Activated T-helper 1 cell treated with Interleukin-2 at 50 U/mL for 16 hours (primary cell): ENCODE data around the gene SLC24A1.

Experiments used
- DNase-seq: peaks from one replicate; pipeline ENCODE4 v3.0.0-alpha.2; 2020; ENCODE audit warnings: low read depth

The SLC24A1 gene

DNA sequence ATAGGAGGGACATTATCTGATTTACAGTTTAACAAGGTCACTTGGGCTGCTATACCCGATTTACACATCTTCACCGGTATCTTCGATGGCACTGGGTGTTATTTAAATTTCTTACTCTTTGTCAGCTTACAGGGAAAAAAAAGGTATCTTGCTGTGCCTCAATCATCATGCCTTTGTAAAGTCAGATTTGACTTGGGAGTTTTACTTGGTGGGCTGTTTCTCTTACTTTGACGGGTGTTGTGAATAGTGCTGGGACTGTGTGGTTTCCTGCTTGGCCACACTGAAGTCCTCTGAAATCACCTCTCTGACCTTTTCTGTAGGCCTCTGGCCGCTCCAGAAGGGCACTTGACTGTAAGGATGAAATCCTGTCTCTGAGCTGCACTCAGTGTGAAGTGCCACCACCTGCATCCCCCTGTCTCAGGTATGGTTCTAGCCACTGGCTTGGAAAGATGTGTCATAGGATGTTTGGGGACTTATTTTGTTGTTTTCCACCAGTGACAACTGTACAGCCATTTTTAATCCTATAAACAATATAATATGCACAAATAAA lies 3.1 kb upstream of the SLC24A1 start:
- DNase-seq = no peak

GRCh38 chr15:65619626-65620290 lies 2.0 kb upstream of the SLC24A1 start:
- DNase-seq = no peak

- DNase-seq = no peak
Observed at GRCh38 chr15:65620833-65621232, 905 bp upstream of the SLC24A1 start.

DNA sequence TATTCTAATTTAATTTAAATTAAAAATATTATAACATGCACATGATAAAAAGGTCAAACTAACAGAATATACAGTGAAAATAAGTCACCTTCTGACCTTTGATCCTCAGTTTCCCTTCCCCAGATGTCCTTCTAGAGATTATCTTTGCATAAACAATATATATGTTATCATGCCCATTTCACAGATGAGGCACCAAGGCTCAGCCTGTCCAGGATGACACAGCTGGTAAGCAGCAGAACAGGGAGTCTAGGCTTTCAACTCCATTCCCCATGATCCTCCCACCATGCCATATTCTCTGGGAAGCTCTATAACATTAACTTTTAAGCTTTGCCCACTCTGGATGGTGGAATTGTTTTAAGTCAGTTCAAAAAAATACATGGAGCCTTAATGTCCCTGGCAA lies 1.4 kb downstream of the SLC24A1 start:
- no peak for DNase-seq

- no peak for DNase-seq
Observed at GRCh38 chr15:65626856-65627255, 5.1 kb downstream of the SLC24A1 start.

GRCh38 chr15:65629548-65629947 lies 7.8 kb downstream of the SLC24A1 start:
- DNase-seq = no peak

GRCh38 chr15:65630760-65631159 lies 9.0 kb downstream of the SLC24A1 start:
- no peak for DNase-seq

DNA sequence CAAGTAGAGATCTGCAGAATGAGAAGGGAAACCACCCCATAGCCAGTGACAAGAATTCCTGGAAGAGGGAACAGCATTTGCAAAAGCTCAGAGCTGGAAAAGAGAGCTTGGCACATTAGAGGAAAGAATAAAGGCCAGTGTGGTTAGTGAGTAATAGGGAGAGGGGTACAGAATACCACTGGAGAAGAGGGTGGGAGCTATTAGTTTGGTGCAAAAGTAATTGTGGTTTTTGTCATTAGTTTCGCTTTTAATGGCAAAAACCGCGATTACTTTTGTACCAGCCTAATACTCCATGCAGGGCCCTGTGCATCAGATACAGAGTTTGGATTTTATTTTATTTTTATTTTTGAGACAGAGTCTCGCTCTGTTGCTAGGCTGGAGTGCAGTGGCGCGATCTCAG lies 9.8 kb downstream of the SLC24A1 start:
- no peak for DNase-seq

GRCh38 chr15:65632780-65633375 lies 11.1 kb downstream of the SLC24A1 start:
- no peak for DNase-seq

GRCh38 chr15:65633752-65634151 lies 12.0 kb downstream of the SLC24A1 start:
- DNase-seq = no peak

DNA sequence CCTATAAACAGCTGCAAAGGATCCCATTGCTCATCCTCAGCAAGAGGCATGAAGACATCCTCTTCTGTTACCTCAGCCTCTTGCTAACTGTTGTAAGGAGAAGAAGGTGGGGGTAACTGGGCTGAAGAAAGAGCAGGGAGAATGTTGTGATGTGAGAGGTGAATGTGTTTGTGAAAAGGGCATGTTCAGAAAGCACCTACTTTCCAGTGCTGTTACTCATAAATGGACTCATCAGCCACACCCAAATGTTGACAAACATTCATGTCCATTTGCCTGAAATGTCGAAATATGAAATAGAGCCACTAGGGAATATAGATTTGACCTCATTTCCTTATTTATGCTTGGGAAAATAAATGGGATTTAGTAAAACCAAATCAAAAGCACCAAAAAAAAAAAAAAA lies 12.6 kb downstream of the SLC24A1 start:
- no peak for DNase-seq

DNA sequence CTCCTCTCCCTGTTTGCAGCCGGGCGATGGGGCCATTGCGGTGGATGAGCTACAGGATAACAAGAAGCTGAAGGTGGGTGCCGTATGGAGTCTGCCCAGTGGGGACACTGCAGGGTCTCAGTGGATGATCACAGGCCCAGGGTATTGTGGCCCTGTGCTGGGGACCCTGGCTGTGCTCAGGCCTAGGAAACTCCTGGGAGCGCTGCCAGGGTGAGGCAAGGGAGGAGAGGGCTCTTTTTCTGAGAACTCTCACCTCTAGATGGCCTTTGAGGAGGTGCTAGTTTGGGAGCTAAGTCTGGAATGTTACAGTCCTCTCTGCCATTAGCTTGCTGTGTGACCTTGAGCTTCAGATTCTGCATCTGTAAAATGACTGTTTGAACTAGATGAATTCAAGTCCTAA lies 16.4 kb downstream of the SLC24A1 start:
- DNase-seq = no peak

GRCh38 chr15:65638681-65639089 lies 16.9 kb downstream of the SLC24A1 start:
- DNase-seq = no peak

DNA sequence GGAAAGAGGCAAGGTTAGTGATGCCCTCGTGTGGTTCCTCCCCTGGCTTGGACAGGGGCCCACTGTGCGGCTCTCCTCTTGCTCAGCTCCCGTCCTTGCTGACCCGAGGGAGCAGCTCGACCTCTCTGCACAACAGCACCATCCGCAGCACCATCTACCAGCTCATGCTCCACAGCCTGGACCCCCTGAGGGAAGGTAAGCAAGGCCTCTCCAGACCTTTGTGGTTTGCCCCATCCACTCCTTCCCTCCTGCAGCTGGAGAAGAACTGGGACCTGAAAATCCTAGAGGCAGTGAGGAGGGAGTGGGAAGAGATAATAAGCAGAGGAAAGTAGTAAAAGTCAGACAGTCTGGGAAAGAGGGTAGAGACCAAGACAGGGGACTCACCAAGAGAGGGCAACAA lies 17.8 kb downstream of the SLC24A1 start:
- DNase-seq = no peak

- DNase-seq = no peak
Observed at GRCh38 chr15:65641768-65642475, 20.2 kb downstream of the SLC24A1 start.

GRCh38 chr15:65642594-65642993 lies 20.9 kb downstream of the SLC24A1 start:
- DNase-seq = no peak

DNA sequence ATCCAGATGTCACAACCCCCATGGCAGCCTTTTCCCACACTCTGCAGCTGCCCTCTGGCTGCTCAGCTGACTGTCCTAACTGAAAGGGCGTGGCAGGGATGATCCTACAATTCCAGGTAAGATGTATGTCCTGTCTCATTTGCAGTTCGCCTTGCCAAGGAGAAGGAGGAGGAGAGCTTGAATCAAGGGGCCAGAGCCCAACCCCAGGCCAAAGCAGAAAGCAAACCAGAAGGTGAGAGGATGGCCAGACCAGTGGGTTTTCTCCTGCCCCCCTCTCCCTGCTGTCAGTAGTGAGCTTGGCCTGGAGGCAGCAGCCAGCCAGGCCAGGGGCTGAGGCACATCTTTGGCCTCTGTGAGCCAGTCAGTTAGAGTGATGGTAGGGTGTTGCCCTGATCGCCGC lies 22.5 kb downstream of the SLC24A1 start:
- DNase-seq = no peak

DNA sequence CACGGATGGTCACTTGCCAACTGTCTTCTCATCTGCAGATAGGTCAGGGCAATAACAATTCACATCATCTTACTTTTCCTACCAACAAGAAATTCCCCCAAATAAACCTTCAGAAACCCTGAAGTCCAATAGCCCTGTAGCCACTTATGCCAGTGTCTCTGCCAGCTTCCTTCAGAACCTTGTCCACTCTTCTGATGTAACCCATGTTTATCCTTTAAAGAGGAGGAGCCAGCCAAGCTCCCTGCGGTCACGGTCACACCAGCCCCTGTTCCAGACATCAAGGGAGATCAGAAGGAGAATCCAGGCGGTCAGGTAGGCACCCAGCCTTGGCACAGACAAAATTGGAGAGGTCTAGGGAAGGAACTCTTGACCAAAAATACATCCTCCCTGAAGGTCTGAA lies 23.7 kb downstream of the SLC24A1 start:
- DNase-seq = no peak

GRCh38 chr15:65646486-65646885 lies 24.7 kb downstream of the SLC24A1 start:
- no peak for DNase-seq

GRCh38 chr15:65650312-65651041 lies 28.7 kb downstream of the SLC24A1 start:
- DNase-seq = no peak

- DNase-seq = no peak
Observed at GRCh38 chr15:65651042-65651322, 29.2 kb downstream of the SLC24A1 start.

DNA sequence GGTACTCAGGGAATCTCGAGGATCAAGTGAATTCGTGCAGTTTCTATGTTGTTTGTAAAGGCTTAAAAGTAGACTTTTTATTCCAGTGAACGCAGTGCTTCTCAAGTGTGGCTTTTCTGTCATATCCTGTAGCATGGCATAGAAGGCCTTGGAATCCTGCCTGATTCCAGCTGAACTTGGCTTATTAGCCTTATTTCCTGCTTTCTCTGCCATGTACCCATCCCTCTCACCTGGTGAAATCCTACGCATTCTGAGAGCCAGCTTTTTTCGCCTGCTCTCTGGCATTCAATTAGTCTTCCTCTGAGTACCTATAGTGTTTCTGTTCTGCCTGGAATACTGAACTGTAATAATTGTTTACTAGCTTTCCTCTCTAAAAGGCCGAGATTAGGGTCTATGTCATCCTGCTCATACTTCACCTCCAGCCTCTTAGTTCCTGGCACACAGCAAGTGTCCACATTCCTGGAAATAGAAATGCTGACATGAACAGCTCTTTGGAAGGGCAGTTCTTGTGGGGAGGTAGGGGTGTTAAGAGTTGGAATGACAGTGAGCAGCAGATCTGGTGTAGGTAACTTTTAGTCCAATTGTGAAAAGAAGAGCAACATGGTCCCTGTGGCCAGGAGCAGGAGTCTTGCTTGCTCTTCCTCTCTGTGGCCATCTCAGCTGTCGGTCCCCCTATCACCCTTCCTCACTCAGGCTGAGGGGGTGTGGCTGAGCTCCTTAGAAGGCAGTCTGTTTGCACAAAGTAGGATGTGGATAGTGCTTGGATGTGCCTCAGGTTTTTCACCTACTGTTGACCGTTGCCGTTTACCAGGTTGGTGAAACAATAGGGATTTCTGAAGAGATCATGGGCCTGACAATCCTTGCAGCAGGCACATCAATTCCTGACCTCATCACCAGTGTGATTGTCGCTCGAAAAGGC lies 30.4 kb downstream of the SLC24A1 start:
- no peak for DNase-seq
